ENCODE measurements around the gene CARD16. TPM values are rescaled to one million over a fixed set of nuclear protein-coding genes. Genes with fewer than 3 reads are reported as not detected.
A peak's percentile ranks its signal among the peaks of the same experiment; 100 is the strongest.

CARD16 gene
- total and polyA plus RNA-seq, 2 experiments from 2014 or later: 11.9 to 19.6 TPM

GRCh38 chr11:105023003-105023402, 22.1 kb downstream of the CARD16 start, which contains the start of gene CASP5:
TSS of gene CASP5 (minus strand) at chr11:105023168. CDS start at chr11:105023136, 32 bp downstream.
- Histone ChIP-seq H3K79me2 (no peaks in the 10 kb centered on the region), H3K4me3 (no peak within 1 kb of the TSS), H2AFZ (no peak within 1 kb of the TSS), H3K4me2 (peak within 1 kb of the TSS; percentile 18), H3K4me1 (ENCODE audit: insufficient read depth) (peaks cover 3% of the 10 kb centered on the region), H3K27ac (peak within 1 kb of the TSS; percentile 77), H4K20me1 (ENCODE audit: insufficient read depth, poor library complexity, severe bottlenecking) (no peaks in the 10 kb centered on the region), H3K9me2 (replicated peaks; ENCODE audit: insufficient read depth) (no peaks in the 10 kb centered on the region), H3K9me3 (ENCODE audit: low read depth) (no peaks in the 10 kb centered on the region), H3K36me3 (replicated peaks; ENCODE audit: insufficient read depth, low read depth) (no peaks in the 10 kb centered on the region), H3K27me3 (no peaks in the 10 kb centered on the region)
- TF ChIP-seq EZH2 (IDR thresholded peaks at IDR 0.05; ENCODE audit: borderline replicate concordance) (no peak), CTCF (IDR thresholded peaks at IDR 0.05; ENCODE audit: poor library complexity) (no peak), EZH2phosphoT487 (IDR thresholded peaks at IDR 0.05; ENCODE audit: low read depth, severe bottlenecking, unreplicated experiment) (no peak)
- peak; percentile 27 for DNase-seq (ENCODE audit: low spot score)

- Histone ChIP-seq H3K27ac (peak overlapping the region; percentile 77), H3K4me1 (ENCODE audit: insufficient read depth) (peaks cover 3% of the 10 kb centered on the region), H3K4me3 (no peak overlapping the region), H3K27me3 (no peaks in the 10 kb centered on the region), H4K20me1 (ENCODE audit: insufficient read depth, poor library complexity, severe bottlenecking) (no peaks in the 10 kb centered on the region), H3K79me2 (no peaks in the 10 kb centered on the region), H3K9me2 (replicated peaks; ENCODE audit: insufficient read depth) (no peaks in the 10 kb centered on the region), H2AFZ (no peak overlapping the region), H3K9me3 (ENCODE audit: low read depth) (no peaks in the 10 kb centered on the region), H3K4me2 (peak overlapping the region; percentile 18), H3K36me3 (replicated peaks; ENCODE audit: insufficient read depth, low read depth) (no peaks in the 10 kb centered on the region)
- DNase-seq (ENCODE audit: low spot score): no peak
- TF ChIP-seq CTCF (IDR thresholded peaks at IDR 0.05; ENCODE audit: poor library complexity) (no peak), EZH2phosphoT487 (IDR thresholded peaks at IDR 0.05; ENCODE audit: low read depth, severe bottlenecking, unreplicated experiment) (no peak), EZH2 (IDR thresholded peaks at IDR 0.05; ENCODE audit: borderline replicate concordance) (no peak)
- WGBS (ENCODE audit: low lambda C conversion rate, missing lambda C conversion rate): 54% methylated on average over 2 of the region's 2 CpGs
These were observed 22.6 kb downstream of the CARD16 start for GRCh38 chr11:105022527-105022926.

- Histone ChIP-seq H3K36me3 (replicated peaks; ENCODE audit: insufficient read depth, low read depth) (no peaks in the 10 kb centered on the region), H3K9me2 (replicated peaks; ENCODE audit: insufficient read depth) (no peaks in the 10 kb centered on the region), H4K20me1 (ENCODE audit: insufficient read depth, poor library complexity, severe bottlenecking) (no peaks in the 10 kb centered on the region), H3K4me1 (ENCODE audit: insufficient read depth) (no peaks in the 10 kb centered on the region), H3K9me3 (ENCODE audit: low read depth) (no peaks in the 10 kb centered on the region), H3K79me2 (no peaks in the 10 kb centered on the region), H3K4me2 (no peak overlapping the region), H2AFZ (no peak overlapping the region), H3K27me3 (no peaks in the 10 kb centered on the region), H3K4me3 (no peak overlapping the region), H3K27ac (no peak overlapping the region)
- no peak for TF ChIP-seq CTCF (IDR thresholded peaks at IDR 0.05; ENCODE audit: poor library complexity)
- no peak for TF ChIP-seq EZH2phosphoT487 (IDR thresholded peaks at IDR 0.05; ENCODE audit: low read depth, severe bottlenecking, unreplicated experiment)
- TF ChIP-seq EZH2 (IDR thresholded peaks at IDR 0.05; ENCODE audit: borderline replicate concordance): no peak
- no peak for DNase-seq (ENCODE audit: low spot score)
These were observed 37.7 kb downstream of the CARD16 start for GRCh38 chr11:105007463-105007862.

- no peaks in the 10 kb centered on the region for H3K36me3 ChIP-seq (replicated peaks; ENCODE audit: insufficient read depth, low read depth)
- no peak overlapping the region for H3K27ac ChIP-seq
- no peaks in the 10 kb centered on the region for H3K27me3 ChIP-seq
- H3K4me2 ChIP-seq: no peak overlapping the region
- TF ChIP-seq EZH2phosphoT487 (IDR thresholded peaks at IDR 0.05; ENCODE audit: low read depth, severe bottlenecking, unreplicated experiment): no peak
- DNase-seq (ENCODE audit: low spot score): no peak
- no peaks in the 10 kb centered on the region for H4K20me1 ChIP-seq (ENCODE audit: insufficient read depth, poor library complexity, severe bottlenecking)
- no peaks in the 10 kb centered on the region for H3K9me3 ChIP-seq (ENCODE audit: low read depth)
- no peak overlapping the region for H3K4me3 ChIP-seq
- 85% methylated on average over 3 of the region's 3 CpGs for WGBS (ENCODE audit: low lambda C conversion rate, missing lambda C conversion rate)
- H3K4me1 ChIP-seq (ENCODE audit: insufficient read depth): no peaks in the 10 kb centered on the region
- H3K9me2 ChIP-seq (replicated peaks; ENCODE audit: insufficient read depth): no peaks in the 10 kb centered on the region
- H2AFZ ChIP-seq: no peak overlapping the region
- H3K79me2 ChIP-seq: no peaks in the 10 kb centered on the region
These were observed 39.7 kb downstream of the CARD16 start for GRCh38 chr11:105005451-105005845.

All from hepatocyte (in vitro differentiated cells).